IPS DF 6.9 (cell line): Measurements from ENCODE around the gene FAF2.

Experiments
- DNase-seq: peaks from one replicate; pipeline ENCODE4 v3.0.0-alpha.2; 2013; ENCODE audit warnings: low read depth, low spot score
- H3K27ac ChIP-seq: one replicate; pipeline ENCODE4 v1.5.1; 2013; ENCODE audit warnings: low read length, control low read depth
- H3K27me3 ChIP-seq: 2 replicates; pipeline ENCODE4 v1.6.1; 2013; ENCODE audit warnings: mild to moderate bottlenecking, low read length; ENCODE audit not compliant: control insufficient read depth, insufficient read depth
- H3K36me3 ChIP-seq: 2 replicates; pipeline ENCODE4 v1.6.1; 2013; ENCODE audit warnings: low read length; ENCODE audit not compliant: control insufficient read depth, insufficient read depth
- H3K4me1 ChIP-seq: 2 replicates; pipeline ENCODE4 v1.6.1; 2013; ENCODE audit warnings: low read length; ENCODE audit not compliant: control insufficient read depth, insufficient read depth
- H3K4me3 ChIP-seq: 2 replicates; pipeline ENCODE4 v1.5.1; 2013; ENCODE audit warnings: mild to moderate bottlenecking, low read length
- H3K9me3 ChIP-seq: 2 replicates; pipeline ENCODE4 v1.6.1; 2013; ENCODE audit warnings: low read length, inconsistent platforms; ENCODE audit not compliant: control insufficient read depth, insufficient read depth
- WGBS: extraction: QIAGEN DNeasy Blood & Tissue Kit; methylation state at CpG from one replicate; pipeline ENCODE4 v1.1.7; 2013; ENCODE audit warnings: mixed read lengths, missing lambda C conversion rate; ENCODE audit not compliant: insufficient read length, insufficient coverage; 5-methylcytosine and 5-hydroxymethylcytosine counted together

FAF2 gene

DNA sequence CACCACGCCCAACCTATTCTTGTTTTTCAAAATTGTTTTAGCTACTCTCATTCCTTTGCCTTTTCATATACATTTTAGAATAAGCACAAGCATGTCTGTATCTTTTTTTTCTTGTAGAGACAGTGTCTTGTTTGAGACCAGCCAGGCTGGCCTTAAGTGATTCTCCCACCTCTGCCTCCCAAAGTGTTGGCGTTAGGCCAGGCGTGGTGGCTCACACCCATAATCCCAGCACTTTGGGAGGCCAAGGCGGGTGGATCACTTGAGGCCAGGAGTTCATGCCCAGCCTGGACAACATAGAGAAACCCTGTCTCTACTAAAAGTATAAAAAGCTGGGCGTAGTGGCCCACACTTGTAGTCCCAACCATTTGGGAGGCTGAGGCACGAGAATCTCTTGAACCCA lies 76.0 kb downstream of the FAF2 start:
- H3K36me3 ChIP-seq = peaks cover 18% of the 10 kb centered on the region
- no CpG with 5 or more reads among the region's 6 CpGs for WGBS
- no peaks in the 10 kb centered on the region for H3K27me3 ChIP-seq
- H3K4me1 ChIP-seq = no peaks in the 10 kb centered on the region
- DNase-seq = no peak
- no peaks in the 10 kb centered on the region for H3K9me3 ChIP-seq
- H3K27ac ChIP-seq = no peak overlapping the region
- H3K4me3 ChIP-seq = no peak overlapping the region

- DNase-seq = no peak
- H3K27ac ChIP-seq = no peak overlapping the region
- H3K36me3 ChIP-seq = peaks cover 25% of the 10 kb centered on the region
- H3K9me3 ChIP-seq = no peaks in the 10 kb centered on the region
- WGBS = no CpG with 5 or more reads among the region's 15 CpGs
- H3K4me1 ChIP-seq = no peaks in the 10 kb centered on the region
- no peaks in the 10 kb centered on the region for H3K27me3 ChIP-seq
- H3K4me3 ChIP-seq = no peak overlapping the region
Observed at GRCh38 chr5:176524987-176525386, 76.8 kb downstream of the FAF2 start.

- H3K36me3 ChIP-seq = peaks cover 30% of the 10 kb centered on the region
- H3K4me3 ChIP-seq = no peak overlapping the region
- no peaks in the 10 kb centered on the region for H3K27me3 ChIP-seq
- H3K9me3 ChIP-seq = no peaks in the 10 kb centered on the region
- no CpG with 5 or more reads among the region's 9 CpGs for WGBS
- DNase-seq = no peak
- no peak overlapping the region for H3K27ac ChIP-seq
- no peaks in the 10 kb centered on the region for H3K4me1 ChIP-seq
Observed at GRCh38 chr5:176525677-176526076, 77.5 kb downstream of the FAF2 start.

GRCh38 chr5:176526462-176526861 lies 78.3 kb downstream of the FAF2 start:
- H3K9me3 ChIP-seq = no peaks in the 10 kb centered on the region
- no peak overlapping the region for H3K27ac ChIP-seq
- H3K4me3 ChIP-seq = no peak overlapping the region
- no peaks in the 10 kb centered on the region for H3K4me1 ChIP-seq
- DNase-seq = no peak
- peaks cover 38% of the 10 kb centered on the region for H3K36me3 ChIP-seq
- WGBS = no CpG with 5 or more reads among the region's 9 CpGs
- no peaks in the 10 kb centered on the region for H3K27me3 ChIP-seq

- DNase-seq = no peak
- Histone ChIP-seq H3K9me3 (no peaks in the 10 kb centered on the region), H3K4me1 (no peaks in the 10 kb centered on the region), H3K27ac (no peak overlapping the region), H3K4me3 (no peak overlapping the region; the same call in 1 of the 2 replicates), H3K36me3 (peaks cover 46% of the 10 kb centered on the region), H3K27me3 (no peaks in the 10 kb centered on the region)
- WGBS = 100% methylated on average over 3 of the region's 34 CpGs
Observed at GRCh38 chr5:176527246-176528222, 79.3 kb downstream of the FAF2 start.

GRCh38 chr5:176528301-176528700 lies 80.1 kb downstream of the FAF2 start:
- Histone ChIP-seq H3K27ac (no peak overlapping the region), H3K36me3 (peaks cover 50% of the 10 kb centered on the region), H3K9me3 (no peaks in the 10 kb centered on the region), H3K4me3 (no peak overlapping the region), H3K4me1 (no peaks in the 10 kb centered on the region), H3K27me3 (no peaks in the 10 kb centered on the region)
- WGBS = no CpG with 5 or more reads among the region's 11 CpGs
- no peak for DNase-seq

DNA sequence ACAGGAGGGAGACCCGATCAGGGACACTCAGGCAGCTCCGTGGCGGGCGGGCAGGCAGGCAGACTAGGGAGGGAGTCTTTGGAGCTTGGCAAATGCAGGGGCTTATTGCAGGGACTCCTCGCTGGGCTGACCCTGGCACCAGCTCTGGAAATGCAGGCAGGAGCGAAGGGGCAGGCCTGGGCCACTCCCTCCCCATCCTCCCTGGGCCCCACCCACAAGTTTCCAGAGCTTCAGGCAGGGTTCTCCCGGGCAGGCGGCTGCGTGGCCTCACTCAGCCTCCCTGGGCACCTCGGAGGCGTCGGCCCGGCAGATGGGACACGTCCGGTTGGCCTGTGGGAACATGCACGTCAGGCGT lies 80.6 kb downstream of the FAF2 start:
- peaks cover 50% of the 10 kb centered on the region for H3K36me3 ChIP-seq
- H3K27me3 ChIP-seq = no peaks in the 10 kb centered on the region
- H3K27ac ChIP-seq = no peak overlapping the region
- DNase-seq = no peak
- no peaks in the 10 kb centered on the region for H3K9me3 ChIP-seq
- no peaks in the 10 kb centered on the region for H3K4me1 ChIP-seq
- no CpG with 5 or more reads among the region's 17 CpGs for WGBS
- H3K4me3 ChIP-seq = no peak overlapping the region

DNA sequence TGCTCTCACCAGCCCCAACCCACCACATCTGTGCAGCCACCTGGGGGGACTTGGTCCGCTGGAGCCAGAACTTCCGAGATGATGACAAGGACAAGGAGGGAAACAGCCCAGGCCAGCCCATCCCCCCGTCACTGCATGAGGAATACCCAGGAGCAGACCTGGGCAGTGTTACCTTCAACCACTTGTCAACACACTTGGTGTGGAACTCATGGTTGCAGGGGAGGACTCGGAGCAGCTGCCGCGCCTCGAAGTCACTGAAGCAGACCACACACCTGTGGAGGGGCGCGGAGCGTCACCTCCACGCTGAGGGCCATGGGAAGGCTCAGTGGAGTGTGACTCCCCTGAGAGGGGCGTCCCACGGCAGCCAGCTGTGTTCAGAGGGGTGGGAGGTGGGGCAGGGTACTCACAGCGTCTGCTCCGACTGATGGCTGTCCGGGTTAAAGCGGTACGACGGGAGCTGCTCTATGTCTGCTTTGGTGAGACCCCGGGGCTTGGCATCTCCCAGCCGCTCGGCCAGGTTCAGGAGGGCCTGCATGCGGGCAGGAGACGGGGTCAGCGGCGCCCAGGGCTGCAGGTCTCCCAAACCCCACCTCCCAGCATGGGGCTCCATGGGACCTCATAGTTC lies 81.0 kb downstream of the FAF2 start:
- H3K4me3 ChIP-seq = no peak overlapping the region
- no peak for DNase-seq
- no peaks in the 10 kb centered on the region for H3K9me3 ChIP-seq
- H3K36me3 ChIP-seq = peaks cover 50% of the 10 kb centered on the region
- no CpG with 5 or more reads among the region's 26 CpGs for WGBS
- peaks cover under 1% of the 10 kb centered on the region; the same call in 1 of the 2 replicates for H3K4me1 ChIP-seq
- H3K27me3 ChIP-seq = no peaks in the 10 kb centered on the region
- H3K27ac ChIP-seq = no peak overlapping the region

- no peak overlapping the region for H3K4me3 ChIP-seq
- WGBS = no CpG with 5 or more reads among the region's 11 CpGs
- H3K4me1 ChIP-seq = peaks cover 2% of the 10 kb centered on the region; the same call in 1 of the 2 replicates
- no peak for DNase-seq
- no peak overlapping the region for H3K27ac ChIP-seq
- no peaks in the 10 kb centered on the region for H3K27me3 ChIP-seq
- H3K9me3 ChIP-seq = no peaks in the 10 kb centered on the region
- H3K36me3 ChIP-seq = peaks cover 53% of the 10 kb centered on the region
Observed at GRCh38 chr5:176529741-176530141, 81.6 kb downstream of the FAF2 start.

DNA sequence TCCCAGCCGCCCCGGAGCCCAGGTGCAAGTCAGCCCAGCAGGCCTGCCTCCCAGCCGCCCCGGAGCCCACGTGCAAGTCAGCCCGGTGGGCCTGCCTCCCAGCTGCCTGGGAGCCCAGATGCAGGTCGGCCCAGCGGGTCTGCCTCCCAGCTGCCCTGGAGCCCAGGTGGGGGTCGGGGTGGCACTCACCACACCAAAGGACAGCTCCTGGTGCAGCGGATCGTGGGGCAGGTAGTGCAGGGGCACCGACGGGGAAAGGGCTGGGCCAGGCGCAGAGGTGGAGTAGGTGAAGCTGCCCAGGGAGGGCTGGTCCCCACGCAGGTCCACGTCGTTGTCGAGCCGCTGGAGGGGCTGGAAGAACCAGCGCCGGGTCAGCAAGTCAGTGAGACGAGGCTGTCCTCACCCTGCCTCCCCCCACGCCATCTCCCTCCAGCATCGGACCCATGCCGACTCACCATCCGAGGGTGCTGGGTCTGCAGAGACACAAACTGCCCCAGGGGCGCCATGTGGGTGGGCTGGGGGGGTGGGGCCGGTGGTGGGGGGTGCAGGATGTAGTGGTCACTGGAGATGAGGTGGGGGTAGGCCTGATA lies 82.3 kb downstream of the FAF2 start:
- no peak for DNase-seq
- H3K4me1 ChIP-seq = peaks cover 4% of the 10 kb centered on the region
- H3K27me3 ChIP-seq = no peaks in the 10 kb centered on the region
- H3K36me3 ChIP-seq = peaks cover 55% of the 10 kb centered on the region
- no peak overlapping the region for H3K4me3 ChIP-seq
- WGBS = no CpG with 5 or more reads among the region's 28 CpGs
- H3K27ac ChIP-seq = no peak overlapping the region
- no peaks in the 10 kb centered on the region for H3K9me3 ChIP-seq
